PFSK-1 (cell line): Measurements from ENCODE around the gene B3GAT1.

ENCODE experiments used
- FOXP2 ChIP-seq: optimal IDR thresholded peaks from 2 replicates; pipeline ENCODE3; 2011; ENCODE audit warnings: borderline replicate concordance, control low read depth, inconsistent platforms; ENCODE audit not compliant: insufficient read depth; ENCODE audit errors: extremely low read length, extremely low read depth
- POLR2AphosphoS5 ChIP-seq: IDR thresholded peaks from 2 replicates; pipeline ENCODE4 v1.6.1; 2012; ENCODE audit warnings: low read depth, mild to moderate bottlenecking, control low read depth, low read length, moderate library complexity
- SIN3A ChIP-seq: IDR thresholded peaks from 2 replicates; pipeline ENCODE4 v1.6.1; 2012; ENCODE audit warnings: mild to moderate bottlenecking, low read length, moderate library complexity, borderline replicate concordance; ENCODE audit not compliant: insufficient read depth
- TAF1 ChIP-seq: IDR thresholded peaks from 2 replicates; pipeline ENCODE4 v1.6.1; 2012; ENCODE audit warnings: low read length, control low read depth, borderline replicate concordance; ENCODE audit not compliant: insufficient read depth
- TF ChIP-seq, protein P1 (sequence below), 2 experiments: IDR thresholded peaks; 2 replicates each; pipeline versions ENCODE4 v1.6.1 to v1.8.0; 2011 to 2012; ENCODE audit warnings: low read depth in 2 of 2, low read length in 2 of 2, control low read depth in 1 of 2, inconsistent platforms in 1 of 2, mild to moderate bottlenecking in 1 of 2, moderate library complexity in 1 of 2; ENCODE audit not compliant: insufficient read depth in 1 of 2

The B3GAT1 gene

GRCh38 chr11:134407321-134407828 is 4.7 kb downstream of the B3GAT1 start:
- TF ChIP-seq POLR2AphosphoS5 (no peak), FOXP2 (no peak), SIN3A (no peak), TAF1 (no peak)
- TF ChIP-seq, protein P1, sequence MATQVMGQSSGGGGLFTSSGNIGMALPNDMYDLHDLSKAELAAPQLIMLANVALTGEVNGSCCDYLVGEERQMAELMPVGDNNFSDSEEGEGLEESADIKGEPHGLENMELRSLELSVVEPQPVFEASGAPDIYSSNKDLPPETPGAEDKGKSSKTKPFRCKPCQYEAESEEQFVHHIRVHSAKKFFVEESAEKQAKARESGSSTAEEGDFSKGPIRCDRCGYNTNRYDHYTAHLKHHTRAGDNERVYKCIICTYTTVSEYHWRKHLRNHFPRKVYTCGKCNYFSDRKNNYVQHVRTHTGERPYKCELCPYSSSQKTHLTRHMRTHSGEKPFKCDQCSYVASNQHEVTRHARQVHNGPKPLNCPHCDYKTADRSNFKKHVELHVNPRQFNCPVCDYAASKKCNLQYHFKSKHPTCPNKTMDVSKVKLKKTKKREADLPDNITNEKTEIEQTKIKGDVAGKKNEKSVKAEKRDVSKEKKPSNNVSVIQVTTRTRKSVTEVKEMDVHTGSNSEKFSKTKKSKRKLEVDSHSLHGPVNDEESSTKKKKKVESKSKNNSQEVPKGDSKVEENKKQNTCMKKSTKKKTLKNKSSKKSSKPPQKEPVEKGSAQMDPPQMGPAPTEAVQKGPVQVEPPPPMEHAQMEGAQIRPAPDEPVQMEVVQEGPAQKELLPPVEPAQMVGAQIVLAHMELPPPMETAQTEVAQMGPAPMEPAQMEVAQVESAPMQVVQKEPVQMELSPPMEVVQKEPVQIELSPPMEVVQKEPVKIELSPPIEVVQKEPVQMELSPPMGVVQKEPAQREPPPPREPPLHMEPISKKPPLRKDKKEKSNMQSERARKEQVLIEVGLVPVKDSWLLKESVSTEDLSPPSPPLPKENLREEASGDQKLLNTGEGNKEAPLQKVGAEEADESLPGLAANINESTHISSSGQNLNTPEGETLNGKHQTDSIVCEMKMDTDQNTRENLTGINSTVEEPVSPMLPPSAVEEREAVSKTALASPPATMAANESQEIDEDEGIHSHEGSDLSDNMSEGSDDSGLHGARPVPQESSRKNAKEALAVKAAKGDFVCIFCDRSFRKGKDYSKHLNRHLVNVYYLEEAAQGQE (IDR thresholded peaks at IDR 0.05; ENCODE audit: insufficient read depth in 1 of 2, low read depth in 2 of 2, low read length in 2 of 2), result no peak

- TF ChIP-seq POLR2AphosphoS5, result no peak
- TF ChIP-seq SIN3A, result no peak
- TF ChIP-seq, protein P1 (IDR thresholded peaks at IDR 0.05; ENCODE audit: insufficient read depth in 1 of 2, low read depth in 2 of 2, low read length in 2 of 2), result no peak
- no peak for TF ChIP-seq FOXP2
- TF ChIP-seq TAF1, result no peak
Observed at GRCh38 chr11:134406264-134407185, 5.5 kb downstream of the B3GAT1 start.

GRCh38 chr11:134405841-134406240 is 6.2 kb downstream of the B3GAT1 start:
- TF ChIP-seq SIN3A (no peak), TAF1 (no peak), FOXP2 (no peak), POLR2AphosphoS5 (no peak)
- TF ChIP-seq, protein P1 (IDR thresholded peaks at IDR 0.05; ENCODE audit: insufficient read depth in 1 of 2, low read depth in 2 of 2, low read length in 2 of 2), result no peak

- TF ChIP-seq SIN3A (no peak), FOXP2 (no peak), TAF1 (no peak), POLR2AphosphoS5 (no peak)
- TF ChIP-seq, protein P1 (IDR thresholded peaks at IDR 0.05; ENCODE audit: insufficient read depth in 1 of 2, low read depth in 2 of 2, low read length in 2 of 2), result no peak
Observed at GRCh38 chr11:134405436-134405835, 6.6 kb downstream of the B3GAT1 start.
